Measurements from ENCODE around the gene ENTHD1. TPM values are rescaled to one million over a fixed set of nuclear protein-coding genes. Genes with fewer than 3 reads are reported as not detected.

Gene ENTHD1
- total and polyA plus RNA-seq, 10 of the 15 experiments (the other 5 are each of a cell fraction or from before 2014, with no cell fraction given): 0.09 to 0.52 (median 0.21) TPM; not detected in 1

- Histone ChIP-seq H3K4me1 (ENCODE audit: control insufficient read depth, insufficient read depth, low read length) (no peaks in the 10 kb centered on the region), H3K79me2 (ENCODE audit: control insufficient read depth, insufficient read depth, low read length) (no peaks in the 10 kb centered on the region), H3K9me3 (replicated peaks; ENCODE audit: control insufficient read depth, insufficient read depth, low read length) (no peaks in the 10 kb centered on the region; the same call in 2 of the 3 replicates), H2AFZ (ENCODE audit: control insufficient read depth, low read depth, low read length) (no peak overlapping the region), H3K9ac (ENCODE audit: control insufficient read depth, insufficient read depth, low read length) (no peak overlapping the region), H3K36me3 (ENCODE audit: control insufficient read depth in 2 of 2, insufficient read depth in 2 of 2, low read length in 1 of 2) (no peaks in the 10 kb centered on the region), H3K27me3 (replicated peaks in 1 of 2; ENCODE audit: control insufficient read depth in 2 of 2, insufficient read depth in 2 of 2, low read length in 1 of 2) (peaks cover 1 to 5% of the 10 kb centered on the region in 2 experiments; a peak in 3 of 4 replicates), H4K20me1 (ENCODE audit: control insufficient read depth, insufficient read depth) (no peaks in the 10 kb centered on the region), H3K4me2 (ENCODE audit: control insufficient read depth, insufficient read depth) (no peak overlapping the region), H3K27ac (ENCODE audit: control insufficient read depth, insufficient read depth) (no peak overlapping the region), H3K4me3 (no peak overlapping the region)
- no TSS peak for BruUV-seq (replicated peaks)
- FAIRE-seq (no peak), DNase-seq (ENCODE audit: low read depth, low spot score) (no peak), ATAC-seq (no peak)
- ChIA-PET RAD21 (ENCODE audit: unreplicated experiment) (no interaction called here), SMC1A (ENCODE audit: uncharacterized antibody, unreplicated experiment) (no interaction called here), CTCF (no interaction called here), POLR2A (no interaction called here)
- TF ChIP-seq EZH2 (IDR thresholded peaks at IDR 0.05; ENCODE audit: borderline replicate concordance, control insufficient read depth, low read depth, low read length) (no peak), CBX3 (IDR thresholded peaks at IDR 0.05; ENCODE audit: borderline replicate concordance, low read depth) (no peak), KAT2A (conservative IDR thresholded peaks at IDR 0.05; ENCODE audit: control insufficient read depth, low read depth, low read length) (no peak), PAX5 (IDR thresholded peaks at IDR 0.05; ENCODE audit: borderline replicate concordance, low read depth, low read length) (no peak), KLF5 (IDR thresholded peaks at IDR 0.05; ENCODE audit: partially characterized antibody) (no peak), DPF2 (IDR thresholded peaks at IDR 0.05) (no peak), ZBED1 (IDR thresholded peaks at IDR 0.05; ENCODE audit: borderline replicate concordance) (no peak), E4F1 (IDR thresholded peaks at IDR 0.05; ENCODE audit: borderline replicate concordance, partially characterized antibody) (no peak)
- in situ Hi-C loops (cut with MboI) (no loop called here), intact Hi-C loops (cut with micrococcal nuclease; ENCODE audit: unreplicated experiment) (no loop called here)
- 63% methylated on average over 15 of the region's 15 CpGs for WGBS (ENCODE audit: insufficient coverage, insufficient replicate concordance, low lambda C conversion rate, missing lambda C conversion rate)
Observed at GRCh38 chr22:39727541-39727940, 166.0 kb downstream of the ENTHD1 start.

Data from GM12878 (cell line).